ENCODE measurements around the gene LMOD2.

DNA sequence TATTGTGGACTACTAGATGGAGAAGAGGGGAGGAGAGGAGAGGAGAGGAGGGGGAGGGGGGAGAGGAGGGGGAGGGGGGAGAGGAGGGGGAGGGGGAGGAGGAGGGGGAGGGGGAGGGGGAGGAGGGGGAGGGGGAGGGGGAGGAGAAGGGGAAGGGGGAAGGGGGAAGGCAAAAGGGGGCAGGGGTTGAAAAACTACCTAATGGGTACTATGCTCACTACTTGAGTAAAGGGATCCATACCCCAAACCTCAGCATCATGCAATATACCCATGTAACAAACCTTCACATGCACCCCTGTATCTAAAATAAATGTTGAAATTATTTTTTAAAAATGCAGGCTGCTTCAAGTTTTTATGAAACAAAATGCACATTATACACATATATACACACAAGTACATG lies 15.1 kb upstream of the LMOD2 start:
- TF ChIP-seq POLR2AphosphoS5 (IDR thresholded peaks at IDR 0.05; ENCODE audit: low read depth) (no peak), EZH2 (IDR thresholded peaks at IDR 0.05; ENCODE audit: low read depth, unreplicated experiment) (no peak), CREB1 (CRISPR knock-in tag; IDR thresholded peaks at IDR 0.05; ENCODE audit: low read depth) (no peak), EZH2phosphoT487 (IDR thresholded peaks at IDR 0.05; ENCODE audit: unreplicated experiment) (no peak), JUNB (IDR thresholded peaks at IDR 0.05; ENCODE audit: unreplicated experiment) (no peak), ZNF331 (CRISPR knock-in tag; IDR thresholded peaks at IDR 0.05; ENCODE audit: low read depth) (no peak)
- TF ChIP-seq, protein P1, sequence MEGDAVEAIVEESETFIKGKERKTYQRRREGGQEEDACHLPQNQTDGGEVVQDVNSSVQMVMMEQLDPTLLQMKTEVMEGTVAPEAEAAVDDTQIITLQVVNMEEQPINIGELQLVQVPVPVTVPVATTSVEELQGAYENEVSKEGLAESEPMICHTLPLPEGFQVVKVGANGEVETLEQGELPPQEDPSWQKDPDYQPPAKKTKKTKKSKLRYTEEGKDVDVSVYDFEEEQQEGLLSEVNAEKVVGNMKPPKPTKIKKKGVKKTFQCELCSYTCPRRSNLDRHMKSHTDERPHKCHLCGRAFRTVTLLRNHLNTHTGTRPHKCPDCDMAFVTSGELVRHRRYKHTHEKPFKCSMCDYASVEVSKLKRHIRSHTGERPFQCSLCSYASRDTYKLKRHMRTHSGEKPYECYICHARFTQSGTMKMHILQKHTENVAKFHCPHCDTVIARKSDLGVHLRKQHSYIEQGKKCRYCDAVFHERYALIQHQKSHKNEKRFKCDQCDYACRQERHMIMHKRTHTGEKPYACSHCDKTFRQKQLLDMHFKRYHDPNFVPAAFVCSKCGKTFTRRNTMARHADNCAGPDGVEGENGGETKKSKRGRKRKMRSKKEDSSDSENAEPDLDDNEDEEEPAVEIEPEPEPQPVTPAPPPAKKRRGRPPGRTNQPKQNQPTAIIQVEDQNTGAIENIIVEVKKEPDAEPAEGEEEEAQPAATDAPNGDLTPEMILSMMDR (conservative IDR thresholded peaks at IDR 0.05; ENCODE audit: low read depth in 2 of 2), result no peak
- TF ChIP-seq, protein P2, sequence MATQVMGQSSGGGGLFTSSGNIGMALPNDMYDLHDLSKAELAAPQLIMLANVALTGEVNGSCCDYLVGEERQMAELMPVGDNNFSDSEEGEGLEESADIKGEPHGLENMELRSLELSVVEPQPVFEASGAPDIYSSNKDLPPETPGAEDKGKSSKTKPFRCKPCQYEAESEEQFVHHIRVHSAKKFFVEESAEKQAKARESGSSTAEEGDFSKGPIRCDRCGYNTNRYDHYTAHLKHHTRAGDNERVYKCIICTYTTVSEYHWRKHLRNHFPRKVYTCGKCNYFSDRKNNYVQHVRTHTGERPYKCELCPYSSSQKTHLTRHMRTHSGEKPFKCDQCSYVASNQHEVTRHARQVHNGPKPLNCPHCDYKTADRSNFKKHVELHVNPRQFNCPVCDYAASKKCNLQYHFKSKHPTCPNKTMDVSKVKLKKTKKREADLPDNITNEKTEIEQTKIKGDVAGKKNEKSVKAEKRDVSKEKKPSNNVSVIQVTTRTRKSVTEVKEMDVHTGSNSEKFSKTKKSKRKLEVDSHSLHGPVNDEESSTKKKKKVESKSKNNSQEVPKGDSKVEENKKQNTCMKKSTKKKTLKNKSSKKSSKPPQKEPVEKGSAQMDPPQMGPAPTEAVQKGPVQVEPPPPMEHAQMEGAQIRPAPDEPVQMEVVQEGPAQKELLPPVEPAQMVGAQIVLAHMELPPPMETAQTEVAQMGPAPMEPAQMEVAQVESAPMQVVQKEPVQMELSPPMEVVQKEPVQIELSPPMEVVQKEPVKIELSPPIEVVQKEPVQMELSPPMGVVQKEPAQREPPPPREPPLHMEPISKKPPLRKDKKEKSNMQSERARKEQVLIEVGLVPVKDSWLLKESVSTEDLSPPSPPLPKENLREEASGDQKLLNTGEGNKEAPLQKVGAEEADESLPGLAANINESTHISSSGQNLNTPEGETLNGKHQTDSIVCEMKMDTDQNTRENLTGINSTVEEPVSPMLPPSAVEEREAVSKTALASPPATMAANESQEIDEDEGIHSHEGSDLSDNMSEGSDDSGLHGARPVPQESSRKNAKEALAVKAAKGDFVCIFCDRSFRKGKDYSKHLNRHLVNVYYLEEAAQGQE (IDR thresholded peaks at IDR 0.05; ENCODE audit: unreplicated experiment), result no peak
